22Rv1 (cell line): ENCODE results near the gene ZNF575.

ENCODE experiments used
- CTCF ChIP-seq: fragments of 450-650 bp; IDR thresholded peaks from 2 replicates; pipeline ENCODE4 v1.5.1; 2017; ENCODE audit warnings: mild to moderate bottlenecking
- ZFX ChIP-seq: fragments of 450-650 bp; IDR thresholded peaks from 2 replicates; pipeline ENCODE4 v1.6.1; 2017; ENCODE audit warnings: antibody characterized with exemption, borderline replicate concordance

- no peak for TF ChIP-seq CTCF
- no peak for TF ChIP-seq ZFX
Measured at GRCh38 chr19:43551399-43552197, 18.6 kb downstream of the ZNF575 start.
